ENCODE results near the gene NR5A2.
A peak's percentile ranks its signal among the peaks of the same experiment; 100 is the strongest.

The NR5A2 gene

GRCh38 chr1:200062143-200062542, 34.6 kb downstream of the NR5A2 start:
- DNase-seq (ENCODE audit: low read depth, low spot score) = no peak

DNA sequence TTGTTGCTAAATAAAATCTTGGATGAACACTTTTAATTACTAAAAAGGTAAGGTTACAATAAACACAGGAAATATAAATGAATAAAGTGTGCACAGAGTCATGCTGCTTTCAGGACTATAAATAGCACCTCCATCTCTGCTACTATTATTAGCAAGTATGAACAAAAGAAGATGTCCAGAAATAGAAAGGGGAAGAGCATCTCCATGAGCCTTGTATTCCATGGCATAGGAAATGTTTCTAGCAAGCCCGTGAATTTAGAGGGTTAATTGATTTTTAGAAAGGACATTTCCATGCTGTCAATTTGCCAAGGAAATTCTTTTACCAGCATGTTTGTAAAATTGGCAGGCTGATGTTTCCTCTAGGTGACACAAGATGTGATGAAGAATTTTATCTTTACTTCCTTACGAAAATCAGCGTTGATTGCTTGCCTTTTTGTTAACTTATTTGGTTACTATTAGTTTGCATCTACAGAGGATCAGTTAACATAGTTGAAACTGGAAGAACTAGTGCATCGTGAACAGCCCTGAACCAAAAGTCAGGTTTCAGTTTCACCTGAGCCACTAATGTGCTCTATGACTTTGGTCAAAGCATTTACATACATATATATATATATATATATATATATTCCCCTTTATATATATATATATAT, 45.3 kb downstream of the NR5A2 start:
- no peak for DNase-seq (ENCODE audit: low read depth, low spot score)

GRCh38 chr1:200073286-200073637, 45.8 kb downstream of the NR5A2 start:
- no peak for DNase-seq (ENCODE audit: low read depth, low spot score)

DNA sequence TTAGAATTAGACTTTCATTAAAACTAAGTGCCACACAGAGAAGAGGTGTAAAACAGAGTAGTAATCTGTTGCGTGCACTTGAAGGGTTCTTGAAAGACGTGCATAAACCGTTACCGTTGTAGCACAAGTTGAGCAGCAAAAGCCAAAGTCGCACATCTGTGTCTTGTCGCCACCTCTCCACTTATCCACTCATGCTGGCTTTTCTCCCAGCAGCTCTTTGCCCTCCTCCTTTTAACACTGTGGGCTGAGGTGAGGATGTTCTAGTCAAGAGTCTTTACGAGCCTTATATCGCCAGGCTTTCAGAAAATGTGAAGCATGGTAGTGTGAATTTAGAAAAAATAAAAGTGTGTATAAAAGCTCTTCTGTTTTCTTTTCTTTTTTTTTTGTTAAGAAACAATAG, 48.0 kb downstream of the NR5A2 start:
- DNase-seq (ENCODE audit: low read depth, low spot score) = no peak

DNA sequence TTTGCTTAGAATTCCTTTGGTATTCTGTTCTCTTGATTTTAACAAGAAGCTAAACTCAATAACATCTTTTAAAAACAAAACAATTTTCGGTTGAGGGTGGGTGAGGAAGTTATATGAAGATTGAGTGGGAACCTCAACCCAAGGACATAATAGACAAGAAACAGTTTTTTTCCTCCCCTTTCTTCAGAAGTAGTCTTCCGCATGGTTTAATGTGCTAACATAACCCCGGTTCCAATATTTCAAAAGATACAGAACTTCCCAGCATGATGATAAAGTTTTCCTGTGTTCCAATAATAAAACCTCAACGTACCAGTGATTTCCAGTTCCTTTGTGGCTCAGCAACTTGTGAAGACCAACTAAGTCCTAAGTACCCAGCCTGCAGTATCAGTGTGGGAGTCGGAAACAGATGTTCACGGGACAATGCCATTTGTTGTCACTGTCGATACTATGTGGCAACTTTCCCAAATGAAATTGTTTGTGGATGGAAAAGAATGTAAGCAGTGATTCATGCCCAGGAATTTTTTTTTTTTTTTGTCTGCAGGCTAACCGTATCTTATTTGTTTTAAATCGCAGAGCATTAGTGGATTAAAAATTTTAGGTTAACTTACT, 48.5 kb downstream of the NR5A2 start:
- no peak for DNase-seq (ENCODE audit: low read depth, low spot score)

DNA sequence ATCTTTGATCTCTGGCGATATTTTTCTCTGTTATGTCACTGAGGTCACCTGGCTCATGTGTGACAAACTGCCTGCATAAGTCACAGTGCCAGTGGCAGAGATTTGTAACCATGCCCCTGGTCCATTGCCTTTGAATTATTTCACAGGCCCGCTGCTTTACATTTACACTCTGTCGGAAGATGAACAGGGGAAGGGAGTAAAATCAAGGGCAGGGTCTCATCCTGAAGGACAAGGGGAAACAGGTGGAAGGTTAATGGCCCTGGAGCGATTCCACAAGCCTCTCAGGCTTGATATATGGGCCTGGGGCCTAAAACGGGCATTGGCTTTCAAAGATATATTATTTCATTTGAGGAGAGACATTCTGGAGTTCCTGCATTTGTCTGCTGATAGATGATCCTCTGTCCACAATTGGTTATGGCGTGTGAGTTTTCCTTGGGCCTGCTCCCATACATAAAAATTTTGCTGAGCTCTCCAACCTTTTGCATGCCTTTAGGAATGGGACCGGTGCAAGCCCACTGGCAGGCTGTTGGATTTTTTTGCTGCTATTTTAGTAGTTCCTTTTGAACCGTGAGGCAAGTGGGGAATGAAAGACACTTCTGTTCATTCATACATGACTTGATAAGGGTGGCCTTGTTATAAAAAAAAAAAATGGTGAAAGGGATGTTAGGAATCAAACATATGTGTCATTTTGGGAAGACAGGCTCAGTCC, 51.9 kb downstream of the NR5A2 start:
- no peak for DNase-seq (ENCODE audit: low read depth, low spot score)

GRCh38 chr1:200081151-200081968, 53.9 kb downstream of the NR5A2 start:
- peak; percentile 40 for DNase-seq (ENCODE audit: low read depth, low spot score)

GRCh38 chr1:200081969-200082245, 54.4 kb downstream of the NR5A2 start:
- DNase-seq (ENCODE audit: low read depth, low spot score) = no peak

GRCh38 chr1:200082329-200082728, 54.8 kb downstream of the NR5A2 start:
- no peak for DNase-seq (ENCODE audit: low read depth, low spot score)

GRCh38 chr1:200090252-200091159, 63.0 kb downstream of the NR5A2 start:
- DNase-seq (ENCODE audit: low read depth, low spot score) = no peak

DNA sequence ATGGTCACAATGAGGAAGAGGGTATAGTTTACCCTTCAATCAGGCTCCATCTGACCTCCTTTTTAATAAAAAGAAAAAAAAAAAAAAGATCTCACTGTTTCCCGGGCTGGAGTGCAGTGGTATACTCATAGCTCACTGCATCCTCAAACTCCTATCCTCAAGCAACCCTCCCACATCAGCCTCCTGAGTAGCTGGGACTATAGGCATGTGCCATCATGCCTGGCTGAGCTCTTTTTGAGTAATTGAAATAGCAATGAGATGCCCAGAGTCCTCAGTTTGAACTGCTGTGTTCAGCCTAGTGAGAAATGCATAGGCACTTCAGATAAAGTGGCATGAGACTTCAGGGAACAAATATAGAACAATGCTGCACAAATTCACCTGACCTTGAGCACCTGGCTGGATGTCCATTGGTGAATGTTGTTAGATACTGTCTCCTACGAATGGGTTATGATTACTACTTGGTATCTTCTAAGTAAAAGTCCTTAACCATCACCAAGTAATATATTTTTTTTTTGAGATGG, 67.6 kb downstream of the NR5A2 start:
- DNase-seq (ENCODE audit: low read depth, low spot score) = no peak

DNA sequence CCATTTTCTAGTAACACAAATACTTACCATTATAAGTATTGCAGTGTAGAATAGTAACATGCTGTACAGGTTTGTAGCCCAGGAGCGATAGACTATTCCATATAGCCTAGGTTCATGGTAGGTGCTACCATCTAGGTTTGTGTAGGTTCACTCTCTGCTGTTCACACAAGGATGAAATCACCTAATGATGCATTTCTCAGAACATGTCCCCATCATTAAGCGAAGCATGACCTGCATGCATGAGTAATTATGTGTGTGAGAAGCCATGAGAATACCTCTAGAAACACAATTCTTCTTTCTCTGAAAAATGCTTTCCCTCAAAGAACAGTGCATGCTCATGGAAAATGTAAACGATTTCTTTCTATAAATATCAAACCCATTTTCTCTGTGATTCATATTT, 69.3 kb downstream of the NR5A2 start:
- DNase-seq (ENCODE audit: low read depth, low spot score) = no peak

DNA sequence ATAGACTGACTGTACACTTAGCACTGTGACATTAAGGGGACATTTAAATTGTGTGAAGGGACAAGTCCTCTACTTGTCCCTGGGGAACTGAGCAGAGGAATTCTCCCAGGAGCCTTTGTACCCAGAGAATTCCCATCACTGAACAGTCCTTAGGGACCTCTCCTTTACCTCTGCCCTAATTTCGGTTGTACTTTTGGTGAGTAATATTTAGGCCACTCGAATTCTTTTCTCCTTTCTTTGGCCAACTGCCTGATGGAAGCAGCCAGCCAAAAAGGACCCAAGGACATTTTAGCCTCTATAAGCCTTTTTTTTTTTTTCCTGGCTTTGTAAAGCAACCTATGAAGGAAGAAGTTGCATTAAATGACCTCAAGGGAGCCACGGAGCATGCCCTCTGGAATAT, 71.5 kb downstream of the NR5A2 start:
- no peak for DNase-seq (ENCODE audit: low read depth, low spot score)

GRCh38 chr1:200103966-200104583, 76.6 kb downstream of the NR5A2 start:
- no peak for DNase-seq (ENCODE audit: low read depth, low spot score)

GRCh38 chr1:200107004-200107470, 79.5 kb downstream of the NR5A2 start:
- DNase-seq (ENCODE audit: low read depth, low spot score) = no peak

GRCh38 chr1:200108659-200109058, 81.1 kb downstream of the NR5A2 start:
- no peak for DNase-seq (ENCODE audit: low read depth, low spot score)

DNA sequence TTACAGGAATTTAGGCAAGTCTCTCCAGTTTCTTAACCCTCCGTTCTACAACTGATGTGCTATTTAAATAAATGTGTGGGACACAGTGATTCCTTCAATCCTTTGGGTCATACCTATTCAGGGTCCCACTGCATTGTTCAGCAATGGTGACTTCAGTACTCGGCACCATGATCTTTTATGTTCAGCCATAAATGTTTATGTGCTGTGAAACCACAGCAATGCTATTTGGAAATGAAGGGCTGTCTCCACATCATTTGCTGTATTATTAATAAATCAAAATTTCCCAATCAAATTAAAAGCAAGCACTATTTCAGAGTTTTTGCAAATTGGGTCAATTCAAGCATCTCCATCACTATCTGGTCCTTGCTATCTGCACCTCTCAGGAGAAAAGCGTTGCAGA, 84.8 kb downstream of the NR5A2 start:
- DNase-seq (ENCODE audit: low read depth, low spot score) = no peak

DNA sequence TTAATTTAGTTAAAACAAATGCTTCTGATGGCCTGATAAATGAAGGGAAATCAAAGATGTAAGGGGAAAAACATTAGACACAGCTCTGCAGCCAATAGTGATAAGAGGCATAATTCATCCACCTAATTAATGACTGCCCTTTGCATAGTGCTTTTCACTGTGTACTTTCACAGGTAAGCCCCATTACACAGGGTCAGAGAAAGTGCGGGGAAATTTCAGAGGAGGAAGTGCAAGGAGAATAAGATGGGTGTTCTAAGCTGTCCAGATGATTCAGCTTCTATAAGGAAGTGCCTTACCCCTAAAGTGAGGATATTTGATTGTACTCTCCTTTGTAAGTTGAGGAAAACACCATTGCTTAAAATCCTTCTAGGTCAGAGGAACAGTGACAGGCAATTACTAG, 88.0 kb downstream of the NR5A2 start:
- no peak for DNase-seq (ENCODE audit: low read depth, low spot score)

DNA sequence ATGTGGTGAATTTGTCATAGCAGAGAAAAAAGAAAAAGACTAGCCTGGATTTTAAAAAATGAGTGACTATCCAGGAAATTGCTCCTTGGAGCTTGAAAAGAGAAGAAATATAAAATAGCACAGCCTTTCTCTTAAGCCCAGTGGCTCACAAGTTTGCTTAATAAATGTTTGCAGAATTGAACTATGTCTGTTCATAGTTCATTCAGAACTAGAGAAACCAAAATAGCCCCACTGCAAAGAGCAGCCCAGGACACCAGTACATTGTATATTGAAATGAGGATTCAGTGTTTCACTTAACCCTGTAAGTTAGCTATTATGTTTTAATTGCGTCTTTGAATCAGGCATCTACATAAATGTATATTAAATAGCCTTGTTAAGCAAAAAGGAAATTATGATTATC, 88.8 kb downstream of the NR5A2 start:
- no peak for DNase-seq (ENCODE audit: low read depth, low spot score)

DNA sequence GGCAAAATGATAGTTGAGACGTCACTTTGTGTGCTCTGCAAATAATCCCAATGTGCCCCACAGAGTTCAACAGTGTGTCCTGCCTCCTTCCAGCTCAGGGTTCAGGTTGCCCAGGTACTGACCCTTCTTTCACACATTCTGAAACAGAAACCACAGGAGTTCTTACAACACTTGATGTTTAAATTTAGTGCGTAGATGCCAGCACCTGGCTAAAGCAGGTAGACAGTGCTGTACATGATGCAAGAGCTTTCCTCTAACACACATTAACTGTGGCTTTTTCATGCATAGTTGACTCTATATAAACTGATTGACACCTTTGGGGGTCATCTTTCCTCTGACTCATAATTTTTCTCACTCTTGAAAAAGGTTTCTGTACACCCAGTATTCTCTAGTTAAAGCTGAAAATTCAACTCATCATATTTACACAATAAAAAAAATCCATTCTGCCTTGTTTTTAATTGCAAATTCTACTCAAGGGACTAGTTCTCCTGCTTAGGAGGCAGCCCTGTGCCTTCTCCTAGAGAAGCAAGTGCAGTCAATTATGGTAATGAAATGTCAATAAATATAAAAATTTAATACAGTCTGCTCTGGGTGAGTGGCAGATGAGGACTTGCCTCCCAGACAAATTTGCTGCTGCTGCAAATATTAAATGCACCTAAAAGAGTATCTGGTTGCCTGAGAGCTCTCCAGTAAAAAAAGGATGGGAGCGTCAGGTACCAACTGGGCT, 91.4 kb downstream of the NR5A2 start:
- no peak for DNase-seq (ENCODE audit: low read depth, low spot score)

Data from iPS DF 19.7 (cell line).